Progenitor cell of endocrine pancreas (in vitro differentiated cells): ENCODE measurements around the gene SMARCAD1. TPM values are rescaled to one million over a fixed set of nuclear protein-coding genes. Genes with fewer than 3 reads are reported as not detected.

Source experiments
- DNase-seq: peaks from one replicate; pipeline ENCODE4 v3.0.0; 2021; ENCODE audit warnings: low spot score; ENCODE audit not compliant: unreplicated experiment
- H3K27ac Mint-ChIP-seq: 2 replicates; pipeline ENCODE4 v1.8.0; 2021; ENCODE audit warnings: mild to moderate bottlenecking, moderate library complexity, mixed read lengths
- H3K27me3 Mint-ChIP-seq: 2 replicates; pipeline ENCODE4 v1.8.0; 2021; ENCODE audit warnings: mixed read lengths
- H3K36me3 Mint-ChIP-seq: 2 replicates; pipeline ENCODE4 v1.8.0; 2022; ENCODE audit warnings: mixed read lengths; ENCODE audit not compliant: insufficient read depth
- H3K4me1 Mint-ChIP-seq: 2 replicates; pipeline ENCODE4 v1.8.0; 2021; ENCODE audit warnings: low read depth, mixed read lengths
- H3K4me3 Mint-ChIP-seq: 2 replicates; pipeline ENCODE4 v1.8.0; 2021; ENCODE audit warnings: low read depth, mild to moderate bottlenecking, moderate library complexity, mixed read lengths
- H3K9me3 Mint-ChIP-seq: 2 replicates; pipeline ENCODE4 v1.8.0; 2021; ENCODE audit warnings: low read depth, mixed read lengths
- total RNA-seq: library from RNA; stranded (reverse); gene quantifications from 2 replicates; pipeline ENCODE4 v1.2.1, GENCODE V29; 2021
- TF ChIP-seq, protein P1 (sequence below): fragments of 200-600 bp; sonication (generic); IDR thresholded peaks from one replicate; pipeline ENCODE4 v1.5.0; 2021; ENCODE audit warnings: antibody characterized with exemption, mild to moderate bottlenecking; ENCODE audit not compliant: unreplicated experiment

The SMARCAD1 gene
- total RNA-seq, 1 donor from 2014 or later: 74.9 TPM

DNA sequence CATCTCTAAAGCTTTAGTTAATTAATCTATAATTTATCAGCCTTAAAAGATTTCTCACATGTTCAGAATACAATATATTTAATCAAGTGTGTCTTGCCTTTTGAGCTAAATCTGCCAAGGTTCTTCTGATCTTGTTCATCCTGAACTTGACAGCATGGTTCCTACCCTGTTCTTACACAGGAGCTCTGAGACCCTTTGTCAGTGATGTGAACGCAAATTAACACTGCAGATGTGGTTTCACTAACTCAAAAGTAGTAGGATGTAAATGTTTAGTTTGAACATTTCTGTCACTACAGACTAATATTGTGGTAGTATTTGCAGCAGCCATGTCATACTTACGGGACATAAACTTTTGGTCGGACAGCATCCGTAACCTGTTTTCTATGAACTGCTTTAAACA, 59.4 kb downstream of the SMARCAD1 start:
- TF ChIP-seq, protein P1, sequence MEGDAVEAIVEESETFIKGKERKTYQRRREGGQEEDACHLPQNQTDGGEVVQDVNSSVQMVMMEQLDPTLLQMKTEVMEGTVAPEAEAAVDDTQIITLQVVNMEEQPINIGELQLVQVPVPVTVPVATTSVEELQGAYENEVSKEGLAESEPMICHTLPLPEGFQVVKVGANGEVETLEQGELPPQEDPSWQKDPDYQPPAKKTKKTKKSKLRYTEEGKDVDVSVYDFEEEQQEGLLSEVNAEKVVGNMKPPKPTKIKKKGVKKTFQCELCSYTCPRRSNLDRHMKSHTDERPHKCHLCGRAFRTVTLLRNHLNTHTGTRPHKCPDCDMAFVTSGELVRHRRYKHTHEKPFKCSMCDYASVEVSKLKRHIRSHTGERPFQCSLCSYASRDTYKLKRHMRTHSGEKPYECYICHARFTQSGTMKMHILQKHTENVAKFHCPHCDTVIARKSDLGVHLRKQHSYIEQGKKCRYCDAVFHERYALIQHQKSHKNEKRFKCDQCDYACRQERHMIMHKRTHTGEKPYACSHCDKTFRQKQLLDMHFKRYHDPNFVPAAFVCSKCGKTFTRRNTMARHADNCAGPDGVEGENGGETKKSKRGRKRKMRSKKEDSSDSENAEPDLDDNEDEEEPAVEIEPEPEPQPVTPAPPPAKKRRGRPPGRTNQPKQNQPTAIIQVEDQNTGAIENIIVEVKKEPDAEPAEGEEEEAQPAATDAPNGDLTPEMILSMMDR: no peak
- H3K36me3 Mint-ChIP-seq: peaks cover 17% of the 10 kb centered on the region
- H3K9me3 Mint-ChIP-seq: no peaks in the 10 kb centered on the region
- H3K27me3 Mint-ChIP-seq: no peaks in the 10 kb centered on the region
- DNase-seq: no peak
- H3K27ac Mint-ChIP-seq: no peak overlapping the region
- peaks cover 3% of the 10 kb centered on the region for H3K4me1 Mint-ChIP-seq
- H3K4me3 Mint-ChIP-seq: no peak overlapping the region

DNA sequence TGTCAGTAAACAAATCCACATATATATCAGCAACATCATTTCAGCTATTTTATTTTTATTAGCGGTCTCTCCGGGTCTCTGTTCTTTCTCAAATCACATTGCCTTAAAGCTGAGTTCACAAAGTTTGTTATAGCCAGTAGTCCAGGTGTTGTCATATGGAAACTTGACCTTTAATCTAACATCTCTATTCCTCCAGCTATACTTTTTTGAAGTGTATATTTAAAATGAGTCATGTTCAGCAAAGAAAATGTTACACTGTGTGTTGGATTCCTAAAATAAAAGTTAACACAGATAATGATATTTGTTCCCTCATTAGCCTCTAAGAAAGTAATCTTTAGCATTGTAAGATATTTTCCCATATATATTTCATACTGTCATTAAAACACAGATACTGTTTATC, 63.6 kb downstream of the SMARCAD1 start:
- H3K27ac Mint-ChIP-seq: no peak overlapping the region
- no peaks in the 10 kb centered on the region for H3K27me3 Mint-ChIP-seq
- H3K36me3 Mint-ChIP-seq: peaks cover 16% of the 10 kb centered on the region
- H3K4me3 Mint-ChIP-seq: no peak overlapping the region
- H3K4me1 Mint-ChIP-seq: no peaks in the 10 kb centered on the region
- DNase-seq: no peak
- TF ChIP-seq, protein P1: no peak
- H3K9me3 Mint-ChIP-seq: no peaks in the 10 kb centered on the region

DNA sequence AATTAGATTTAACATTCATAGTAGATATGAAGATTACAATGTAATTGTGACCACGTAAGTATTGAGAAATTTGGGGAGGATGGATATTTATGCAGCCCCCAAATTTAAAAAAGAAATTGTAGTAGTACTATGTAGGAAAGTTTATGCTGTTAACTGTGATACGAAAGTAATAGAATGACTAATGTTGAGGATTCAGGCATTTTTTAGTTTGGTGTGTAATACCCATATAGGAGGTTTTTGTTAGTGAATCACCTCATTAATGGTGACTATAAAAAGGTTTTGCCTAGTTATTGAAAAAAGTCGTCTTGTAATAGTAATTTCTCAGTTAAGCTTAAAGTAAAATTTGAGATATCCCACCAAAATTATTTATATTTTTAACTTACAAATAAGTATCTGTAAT, 67.2 kb downstream of the SMARCAD1 start:
- DNase-seq: no peak

DNA sequence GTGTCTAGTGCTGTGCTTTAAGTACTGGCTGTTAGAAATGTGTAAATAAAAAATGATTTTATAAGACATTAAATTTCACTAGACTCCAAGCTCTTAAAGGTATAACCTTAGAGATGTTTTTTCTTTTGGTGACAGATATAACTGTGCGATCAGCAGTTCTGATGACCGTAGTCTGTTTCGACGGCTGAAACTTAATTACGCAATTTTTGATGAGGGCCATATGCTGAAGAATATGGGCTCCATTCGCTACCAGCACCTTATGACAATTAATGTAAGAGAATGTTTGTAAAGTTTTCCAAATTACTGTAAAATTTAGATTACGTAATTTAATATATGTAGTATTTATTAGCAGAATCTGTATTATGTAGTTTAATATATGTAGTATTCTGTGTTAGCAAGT, 68.5 kb downstream of the SMARCAD1 start:
- no peaks in the 10 kb centered on the region for H3K27me3 Mint-ChIP-seq
- H3K27ac Mint-ChIP-seq: no peak overlapping the region
- H3K36me3 Mint-ChIP-seq: peaks cover 32% of the 10 kb centered on the region
- H3K4me3 Mint-ChIP-seq: no peak overlapping the region
- no peaks in the 10 kb centered on the region for H3K9me3 Mint-ChIP-seq
- H3K4me1 Mint-ChIP-seq: no peaks in the 10 kb centered on the region
- DNase-seq: no peak
- TF ChIP-seq, protein P1: no peak

More for the DNA sequence above, 67.2 kb downstream of the SMARCAD1 start:
- H3K27ac Mint-ChIP-seq: no peak overlapping the region
- no peak overlapping the region for H3K4me3 Mint-ChIP-seq
- TF ChIP-seq, protein P1: no peak
- H3K9me3 Mint-ChIP-seq: no peaks in the 10 kb centered on the region
- peaks cover 30% of the 10 kb centered on the region for H3K36me3 Mint-ChIP-seq
- no peaks in the 10 kb centered on the region for H3K4me1 Mint-ChIP-seq
- H3K27me3 Mint-ChIP-seq: no peaks in the 10 kb centered on the region

DNA sequence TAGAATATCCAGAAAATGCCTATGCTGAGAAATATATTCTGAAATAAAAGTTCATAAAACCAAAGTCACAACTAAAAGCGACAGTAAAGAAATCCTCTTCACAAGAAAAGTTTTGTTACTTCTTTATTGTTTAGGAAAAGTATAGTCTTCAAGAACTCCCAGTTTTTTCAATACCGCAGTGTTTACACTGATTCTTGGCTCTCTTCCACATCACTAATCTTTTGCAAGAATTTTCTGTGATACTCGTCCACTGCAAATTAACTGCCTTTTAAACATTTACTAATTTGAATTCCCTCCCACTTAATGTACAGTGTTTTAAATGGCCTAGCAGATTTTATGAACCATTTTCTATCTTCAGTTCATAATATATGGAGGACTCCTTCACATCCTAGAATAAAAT, 69.9 kb downstream of the SMARCAD1 start:
- Mint-ChIP-seq H3K36me3 (peaks cover 36% of the 10 kb centered on the region), H3K9me3 (no peaks in the 10 kb centered on the region), H3K27ac (no peak overlapping the region), H3K27me3 (no peaks in the 10 kb centered on the region), H3K4me1 (no peaks in the 10 kb centered on the region), H3K4me3 (no peak overlapping the region)
- no peak for DNase-seq
- TF ChIP-seq, protein P1: no peak
